OCI-LY1 (cell line): ENCODE results near the gene GRK5.

Source experiments
- CTCF ChIP-seq: fragments of 200-600 bp; sonication (generic), shearing (Covaris generic); IDR thresholded peaks from 2 replicates; pipeline ENCODE4 v1.5.1; 2017; ENCODE audit warnings: mild to moderate bottlenecking, antibody characterized with exemption, low read length, moderate library complexity, mixed read lengths
- EZH2 ChIP-seq: fragments of 200-600 bp; sonication (generic), shearing (Covaris generic); IDR thresholded peaks from 2 replicates; pipeline ENCODE4 v1.8.0; 2017; ENCODE audit warnings: borderline replicate concordance, mixed run types, mild to moderate bottlenecking, antibody characterized with exemption, low read length, moderate library complexity, mixed read lengths

GRCh38 chr10:119313024-119313423, 105.7 kb downstream of the GRK5 start:
- TF ChIP-seq CTCF: no peak
- TF ChIP-seq EZH2: no peak
